WTC11 (cell line): ENCODE data around the gene MYO1F. TPM values are rescaled to one million over a fixed set of nuclear protein-coding genes. Genes with fewer than 3 reads are reported as not detected.

ENCODE experiments used
- ATAC-seq: fragments of 200-7000 bp; cut with Tn5 transposase; 2 replicates; pipeline ENCODE4 v1.10.0; 2021; ENCODE audit warnings: mild to moderate bottlenecking, moderate library complexity
- CTCF ChIA-PET: fragments of 300-600 bp; sonication (Branson Sonifier 250); formaldehyde crosslinking; loops from one replicate; lab custom pipeline; 2021; ENCODE audit warnings: antibody characterized with exemption; lab: Charles Lee
- POLR2A ChIA-PET: fragments of 350-600 bp; sonication (Branson Sonifier 250); formaldehyde crosslinking; loops from one replicate; lab custom pipeline; 2021; ENCODE audit warnings: antibody characterized with exemption; lab: Charles Lee
- DNase-seq: peaks from one replicate; pipeline ENCODE4 v3.0.0; 2021; ENCODE audit warnings: low spot score
- H3K27ac Mint-ChIP-seq: 2 replicates; pipeline ENCODE4 v1.8.0; 2021; ENCODE audit warnings: mixed read lengths
- H3K27me3 Mint-ChIP-seq: 2 replicates; pipeline ENCODE4 v1.8.0; 2021; ENCODE audit warnings: low read depth, mild to moderate bottlenecking, moderate library complexity, mixed read lengths
- H3K36me3 Mint-ChIP-seq: 2 replicates; pipeline ENCODE4 v1.8.0; 2021; ENCODE audit warnings: mixed read lengths
- H3K4me1 Mint-ChIP-seq: 2 replicates; pipeline ENCODE4 v1.8.0; 2022; ENCODE audit warnings: mixed read lengths
- H3K4me3 Mint-ChIP-seq: 2 replicates; pipeline ENCODE4 v1.8.0; 2021; ENCODE audit warnings: mild to moderate bottlenecking, moderate library complexity, mixed read lengths
- H3K9me3 Mint-ChIP-seq: 2 replicates; pipeline ENCODE4 v1.8.0; 2021; ENCODE audit warnings: mixed read lengths
- AFF4 ChIP-seq: sonication (generic); formaldehyde crosslinking; IDR thresholded peaks from 2 replicates; pipeline ENCODE4 v1.8.1; 2023; ENCODE audit warnings: mild to moderate bottlenecking, missing genetic modification reagents, borderline replicate concordance
- CBFB ChIP-seq: sonication (generic); formaldehyde crosslinking; IDR thresholded peaks from 2 replicates; pipeline ENCODE4 v1.8.1; 2022; ENCODE audit warnings: mild to moderate bottlenecking, low read depth, missing genetic modification reagents
- E2F4 ChIP-seq: sonication (generic); formaldehyde crosslinking; IDR thresholded peaks from 2 replicates; pipeline ENCODE4 v1.8.1; 2022; ENCODE audit warnings: low read depth, mild to moderate bottlenecking, moderate library complexity, missing genetic modification reagents, borderline replicate concordance
- E2F5 ChIP-seq: sonication (generic); formaldehyde crosslinking; IDR thresholded peaks from 2 replicates; pipeline ENCODE4 v1.8.1; 2022; ENCODE audit warnings: mild to moderate bottlenecking, moderate library complexity, missing genetic modification reagents
- EMX1 ChIP-seq: fragments of 250-450 bp; sonication (Bioruptor Pico); IDR thresholded peaks from 2 replicates; pipeline ENCODE4 v1.8.0; 2021; ENCODE audit warnings: mild to moderate bottlenecking
- ETV6 ChIP-seq: sonication (generic); formaldehyde crosslinking; IDR thresholded peaks from 2 replicates; pipeline ENCODE4 v1.8.1; 2022; ENCODE audit warnings: mild to moderate bottlenecking, missing genetic modification reagents
- FOXK1 ChIP-seq: sonication (generic); formaldehyde crosslinking; IDR thresholded peaks from 2 replicates; pipeline ENCODE4 v1.8.0; 2022; ENCODE audit warnings: mild to moderate bottlenecking, moderate library complexity, missing genetic modification reagents
- FOXP1 ChIP-seq: sonication (generic); formaldehyde crosslinking; IDR thresholded peaks from 2 replicates; pipeline ENCODE4 v1.8.0; 2022; ENCODE audit warnings: missing genetic modification reagents, mild to moderate bottlenecking, moderate library complexity, borderline replicate concordance
- HMGXB4 ChIP-seq: sonication (generic); formaldehyde crosslinking; IDR thresholded peaks from 2 replicates; pipeline ENCODE4 v1.8.1; 2023; ENCODE audit warnings: mild to moderate bottlenecking, moderate library complexity, missing genetic modification reagents
- JUN ChIP-seq: sonication (generic); formaldehyde crosslinking; IDR thresholded peaks from 2 replicates; pipeline ENCODE4 v1.8.0; 2023; ENCODE audit warnings: mild to moderate bottlenecking, missing genetic modification reagents
- MAX ChIP-seq: sonication (generic); formaldehyde crosslinking; IDR thresholded peaks from 2 replicates; pipeline ENCODE4 v1.8.0; 2022; ENCODE audit warnings: mild to moderate bottlenecking, missing genetic modification reagents
- NFYB ChIP-seq: sonication (generic); formaldehyde crosslinking; conservative IDR thresholded peaks from 2 replicates; pipeline ENCODE4 v1.8.0; 2022; ENCODE audit warnings: low read depth, missing genetic modification reagents
- RELA ChIP-seq: sonication (generic); formaldehyde crosslinking; IDR thresholded peaks from 2 replicates; pipeline ENCODE4 v1.8.1; 2022; ENCODE audit warnings: missing genetic modification reagents, mild to moderate bottlenecking, borderline replicate concordance
- SMAD3 ChIP-seq: sonication (generic); formaldehyde crosslinking; IDR thresholded peaks from 2 replicates; pipeline ENCODE4 v1.8.0; 2022; ENCODE audit warnings: missing genetic modification reagents, mild to moderate bottlenecking, borderline replicate concordance
- SMAD4 ChIP-seq: sonication (generic); formaldehyde crosslinking; IDR thresholded peaks from 2 replicates; pipeline ENCODE4 v1.8.0; 2022; ENCODE audit warnings: mild to moderate bottlenecking, missing genetic modification reagents
- SP1 ChIP-seq: sonication (generic); formaldehyde crosslinking; conservative IDR thresholded peaks from 2 replicates; pipeline ENCODE4 v1.8.1; 2022; ENCODE audit warnings: missing genetic modification reagents
- USF1 ChIP-seq: sonication (generic); formaldehyde crosslinking; IDR thresholded peaks from 2 replicates; pipeline ENCODE4 v1.8.0; 2022; ENCODE audit warnings: mild to moderate bottlenecking, missing genetic modification reagents
- USF2 ChIP-seq: sonication (generic); formaldehyde crosslinking; IDR thresholded peaks from 2 replicates; pipeline ENCODE4 v1.8.1; 2023; ENCODE audit warnings: mild to moderate bottlenecking, missing genetic modification reagents, moderate library complexity
- ZBTB21 ChIP-seq: sonication (generic); formaldehyde crosslinking; IDR thresholded peaks from 2 replicates; pipeline ENCODE4 v1.8.1; 2023; ENCODE audit warnings: mild to moderate bottlenecking, missing genetic modification reagents, borderline replicate concordance
- ZBTB43 ChIP-seq: sonication (generic); formaldehyde crosslinking; IDR thresholded peaks from 2 replicates; pipeline ENCODE4 v1.8.1; 2023; ENCODE audit warnings: mild to moderate bottlenecking, missing genetic modification reagents
- ZNF317 ChIP-seq: sonication (generic); formaldehyde crosslinking; IDR thresholded peaks from 2 replicates; pipeline ENCODE4 v1.8.1; 2023; ENCODE audit warnings: low read depth, mild to moderate bottlenecking, moderate library complexity, missing genetic modification reagents, borderline replicate concordance
- ZNF416 ChIP-seq: fragments of 250-450 bp; sonication (Bioruptor Pico); IDR thresholded peaks from 2 replicates; pipeline ENCODE4 v1.9.0; 2021; ENCODE audit warnings: mild to moderate bottlenecking, inconsistent platforms
- ZSCAN18 ChIP-seq: fragments of 250-450 bp; sonication (Bioruptor Pico); IDR thresholded peaks from 2 replicates; pipeline ENCODE4 v2.1.2; 2022; ENCODE audit warnings: mild to moderate bottlenecking, moderate library complexity
- total RNA-seq: library from RNA; stranded (reverse); gene quantifications from 3 replicates; pipeline ENCODE4 v1.2.3, GENCODE V29; 2021

The MYO1F gene
- total RNA-seq, 1 experiment from 2014 or later = 2.8 TPM

GRCh38 chr19:8592231-8593009, 15.2 kb upstream of the MYO1F start:
- DNase-seq = peak; percentile 100
- peak; percentile 98 for ATAC-seq
- H3K4me3 Mint-ChIP-seq = peak overlapping the region; percentile 74
- peaks cover 10% of the 10 kb centered on the region for H3K9me3 Mint-ChIP-seq
- peaks cover 52% of the 10 kb centered on the region for H3K27me3 Mint-ChIP-seq
- ChIA-PET CTCF (interaction anchor here (0.6 to 6.2 kb wide), 8 partner anchors 12 to 1084 kb away, joined by 3 to 54 read pairs (median 6); partner anchors contain the start of genes MYO1F and ZNF414), POLR2A (interaction anchor here (1.2 kb wide), 1 partner anchor 13 kb away, joined by 8 read pairs; no protein-coding TSS in a partner anchor)
- H3K27ac Mint-ChIP-seq = no peak overlapping the region
- peaks cover 21% of the 10 kb centered on the region; the same call in 1 of the 2 replicates for H3K36me3 Mint-ChIP-seq
- H3K4me1 Mint-ChIP-seq = peaks cover 9% of the 10 kb centered on the region
- 0 out of 2 replicates have a peak, but pooled peaks have one; percentile 20 for TF ChIP-seq USF1 (CRISPR knock-in tag)
- no peak for TF ChIP-seq CBFB (CRISPR knock-in tag)
- TF ChIP-seq FOXK1 (CRISPR knock-in tag) = peak; percentile 18; the same call in 1 of the 2 replicates
- TF ChIP-seq ZBTB43 = no peak
- TF ChIP-seq E2F4 (CRISPR knock-in tag) = 0 out of 2 replicates have a peak, but pooled peaks have one; percentile 46
- TF ChIP-seq ZNF317 (CRISPR knock-in tag) = 0 out of 2 replicates have a peak, but pooled peaks have one; percentile 44
- TF ChIP-seq RELA (CRISPR knock-in tag) = peak; percentile 74; the same call in 1 of the 2 replicates
- TF ChIP-seq ZNF416 (CRISPR knock-in tag) = 0 out of 2 replicates have a peak, but pooled peaks have one; percentile 37
- TF ChIP-seq SMAD4 (CRISPR knock-in tag) = no peak
- TF ChIP-seq ZSCAN18 (CRISPR knock-in tag) = no peak
- peak; percentile 60 for TF ChIP-seq FOXP1
- peak; percentile 35; the same call in 1 of the 2 replicates for TF ChIP-seq NFYB (CRISPR knock-in tag)
- TF ChIP-seq AFF4 (CRISPR knock-in tag) = no peak
- TF ChIP-seq EMX1 = peak; percentile 59; the same call in 1 of the 2 replicates
- TF ChIP-seq USF2 (CRISPR knock-in tag) = peak; percentile 49; the same call in 1 of the 2 replicates
- TF ChIP-seq SP1 (CRISPR knock-in tag) = peak; percentile 97
- TF ChIP-seq HMGXB4 (CRISPR knock-in tag) = no peak
- no peak for TF ChIP-seq SMAD3
- no peak for TF ChIP-seq JUN (CRISPR knock-in tag)
- TF ChIP-seq ETV6 (CRISPR knock-in tag) = peak; percentile 66; the same call in 1 of the 2 replicates
- TF ChIP-seq E2F5 (CRISPR knock-in tag) = peak; percentile 18; the same call in 1 of the 2 replicates
- 0 out of 2 replicates have a peak, but pooled peaks have one; percentile 45 for TF ChIP-seq ZBTB21 (CRISPR knock-in tag)
- peak; percentile 66; the same call in 1 of the 2 replicates for TF ChIP-seq MAX
